ENCODE measurements around the gene KIF3C.
A peak's percentile ranks its signal among the peaks of the same experiment; 100 is the strongest.

KIF3C gene

GRCh38 chr2:25982968-25983280 is 627 bp upstream of the KIF3C start:
- TF ChIP-seq, protein P1, sequence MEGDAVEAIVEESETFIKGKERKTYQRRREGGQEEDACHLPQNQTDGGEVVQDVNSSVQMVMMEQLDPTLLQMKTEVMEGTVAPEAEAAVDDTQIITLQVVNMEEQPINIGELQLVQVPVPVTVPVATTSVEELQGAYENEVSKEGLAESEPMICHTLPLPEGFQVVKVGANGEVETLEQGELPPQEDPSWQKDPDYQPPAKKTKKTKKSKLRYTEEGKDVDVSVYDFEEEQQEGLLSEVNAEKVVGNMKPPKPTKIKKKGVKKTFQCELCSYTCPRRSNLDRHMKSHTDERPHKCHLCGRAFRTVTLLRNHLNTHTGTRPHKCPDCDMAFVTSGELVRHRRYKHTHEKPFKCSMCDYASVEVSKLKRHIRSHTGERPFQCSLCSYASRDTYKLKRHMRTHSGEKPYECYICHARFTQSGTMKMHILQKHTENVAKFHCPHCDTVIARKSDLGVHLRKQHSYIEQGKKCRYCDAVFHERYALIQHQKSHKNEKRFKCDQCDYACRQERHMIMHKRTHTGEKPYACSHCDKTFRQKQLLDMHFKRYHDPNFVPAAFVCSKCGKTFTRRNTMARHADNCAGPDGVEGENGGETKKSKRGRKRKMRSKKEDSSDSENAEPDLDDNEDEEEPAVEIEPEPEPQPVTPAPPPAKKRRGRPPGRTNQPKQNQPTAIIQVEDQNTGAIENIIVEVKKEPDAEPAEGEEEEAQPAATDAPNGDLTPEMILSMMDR (conservative IDR thresholded peaks at IDR 0.05), result no peak
- TF ChIP-seq ZFX (IDR thresholded peaks at IDR 0.05), result no peak
- H3K27ac ChIP-seq, result no peak overlapping the region; the same call in 1 of the 2 replicates

- peak overlapping the region; percentile 44 for H3K27ac ChIP-seq
- no peak for TF ChIP-seq ZFX (IDR thresholded peaks at IDR 0.05)
- TF ChIP-seq, protein P1 (conservative IDR thresholded peaks at IDR 0.05), result no peak
These were observed 563 bp downstream of the KIF3C start for GRCh38 chr2:25981596-25982272.

- TF ChIP-seq, protein P1 (conservative IDR thresholded peaks at IDR 0.05), result no peak
- TF ChIP-seq ZFX (IDR thresholded peaks at IDR 0.05), result no peak
- no peak overlapping the region for H3K27ac ChIP-seq
These were observed 1.3 kb downstream of the KIF3C start for GRCh38 chr2:25980951-25981350.

- no peak overlapping the region for H3K27ac ChIP-seq
- TF ChIP-seq, protein P1 (conservative IDR thresholded peaks at IDR 0.05), result no peak
- no peak for TF ChIP-seq ZFX (IDR thresholded peaks at IDR 0.05)
These were observed 2.0 kb downstream of the KIF3C start for GRCh38 chr2:25980076-25980887.

- TF ChIP-seq, protein P1 (conservative IDR thresholded peaks at IDR 0.05), result no peak
- no peak for TF ChIP-seq ZFX (IDR thresholded peaks at IDR 0.05)
- no peak overlapping the region for H3K27ac ChIP-seq
These were observed 3.3 kb downstream of the KIF3C start for GRCh38 chr2:25979001-25979400.

GRCh38 chr2:25977768-25978167 is 4.5 kb downstream of the KIF3C start:
- TF ChIP-seq, protein P1 (conservative IDR thresholded peaks at IDR 0.05), result no peak
- no peak for TF ChIP-seq ZFX (IDR thresholded peaks at IDR 0.05)
- no peak overlapping the region for H3K27ac ChIP-seq

DNA sequence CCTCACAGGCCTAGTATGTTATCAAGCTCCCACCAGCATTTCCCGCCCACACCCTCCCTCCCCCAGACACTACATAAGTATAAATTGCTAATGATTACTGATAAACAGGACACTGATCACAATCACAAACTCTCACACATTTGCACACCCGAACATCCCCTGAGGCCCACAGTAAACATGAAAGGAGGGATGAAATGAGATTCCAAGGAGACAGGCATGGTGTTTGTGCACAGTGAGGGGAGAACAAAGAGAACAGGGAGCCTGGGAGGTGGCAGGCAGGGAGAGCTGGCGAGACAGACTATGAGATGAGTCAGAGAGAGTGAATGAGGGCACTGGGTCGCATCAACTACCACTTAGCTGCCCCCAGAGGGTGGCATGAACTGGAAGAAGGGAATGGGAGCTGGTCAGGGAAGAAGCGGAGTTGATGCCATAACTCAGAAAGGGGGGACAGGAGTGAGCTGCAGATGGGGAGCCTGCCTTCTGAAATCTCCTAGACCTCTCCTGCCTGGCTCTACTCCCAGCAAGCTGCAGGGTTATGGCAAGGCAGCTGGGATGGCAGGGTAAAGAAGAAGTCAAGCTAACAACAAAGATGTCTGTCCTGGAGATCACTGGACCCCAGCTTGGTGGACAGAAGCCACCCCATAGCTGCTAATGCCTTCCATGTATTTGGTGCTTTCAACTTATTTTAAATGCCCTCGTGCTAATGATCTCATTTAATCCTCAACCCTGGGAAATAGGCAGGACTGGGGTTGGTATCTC is 5.1 kb downstream of the KIF3C start:
- H3K27ac ChIP-seq, result no peak overlapping the region
- no peak for TF ChIP-seq ZFX (IDR thresholded peaks at IDR 0.05)
- TF ChIP-seq, protein P1 (conservative IDR thresholded peaks at IDR 0.05), result no peak
